Stimulated activated CD4-positive, alpha-beta T cell treated with anti-CD3 and anti-CD28 coated beads, Interleukin-1b, Interleukin-23, amount 100 ng/mL, for 24 hours (primary cell): ENCODE results near the gene GALNT15.

Experiments
- DNase-seq, 4 experiments: peaks; one replicate each; pipeline ENCODE4 v3.0.0-alpha.2; 2020; ENCODE audit warnings: low read depth in 4 of 4, low spot score in 1 of 4

The GALNT15 gene

DNA sequence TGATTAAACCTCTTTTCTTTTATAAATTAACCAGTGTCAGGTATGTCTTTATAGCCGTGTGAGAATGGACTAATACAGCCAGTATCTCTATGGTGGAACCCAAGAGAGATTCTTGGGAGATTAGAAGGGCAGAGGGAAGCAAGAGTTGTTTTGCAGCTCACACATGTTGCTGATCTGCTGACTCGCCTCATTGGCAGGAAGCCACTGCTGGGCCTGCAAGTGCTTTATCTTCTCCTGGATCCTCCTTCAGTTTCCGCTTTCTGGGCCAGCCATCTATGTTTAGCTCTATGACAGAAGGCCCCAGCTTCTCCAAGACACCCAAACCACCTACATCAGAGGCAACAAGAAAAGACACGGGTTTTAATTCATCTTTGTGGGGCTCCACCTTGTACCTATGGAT, 23.4 kb upstream of the GALNT15 start:
- DNase-seq, result no peak

DNA sequence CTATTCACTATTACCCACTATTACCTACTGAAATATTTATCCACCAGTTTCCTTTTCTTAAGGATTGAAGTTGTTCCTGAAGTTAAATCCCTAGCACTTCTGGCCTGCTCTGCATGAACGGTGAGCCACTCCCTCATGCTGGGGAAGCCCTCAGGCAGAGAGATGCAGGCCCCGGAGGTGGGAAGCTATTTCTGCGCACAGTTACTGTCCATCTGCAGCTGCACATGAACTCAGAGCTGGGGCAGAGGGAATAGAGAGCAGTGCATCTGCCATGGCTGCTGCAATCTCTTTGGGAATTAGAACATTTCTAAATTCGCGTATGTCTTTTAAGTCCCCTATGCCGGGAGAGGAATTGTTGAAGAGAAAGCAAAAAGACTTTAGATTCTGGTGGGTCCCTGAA, 6.3 kb upstream of the GALNT15 start:
- no peak for DNase-seq

DNA sequence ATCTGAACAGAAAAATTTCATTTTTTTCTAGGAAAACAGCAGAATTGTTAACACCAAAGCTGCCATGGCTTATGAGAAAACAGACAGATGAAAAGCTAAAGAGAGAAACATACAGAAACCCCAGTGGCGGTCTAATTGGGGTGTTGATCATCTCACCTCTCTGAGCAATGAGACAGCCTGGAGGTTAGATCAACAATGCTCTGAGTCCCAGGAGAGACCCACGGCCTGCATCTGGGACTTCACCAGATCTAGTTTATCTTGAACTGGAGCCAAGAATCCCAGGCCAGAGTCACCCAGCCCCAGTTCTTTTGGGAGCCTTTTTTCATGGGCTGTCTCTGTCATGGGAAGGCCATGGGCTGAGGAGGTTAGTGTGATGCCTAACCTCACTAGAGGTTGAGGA, 3.5 kb upstream of the GALNT15 start:
- DNase-seq, result no peak

GRCh38 chr3:16171825-16172224, 2.7 kb upstream of the GALNT15 start:
- no peak for DNase-seq

GRCh38 chr3:16173283-16174025, 1.0 kb upstream of the GALNT15 start:
- DNase-seq, result no peak

DNA sequence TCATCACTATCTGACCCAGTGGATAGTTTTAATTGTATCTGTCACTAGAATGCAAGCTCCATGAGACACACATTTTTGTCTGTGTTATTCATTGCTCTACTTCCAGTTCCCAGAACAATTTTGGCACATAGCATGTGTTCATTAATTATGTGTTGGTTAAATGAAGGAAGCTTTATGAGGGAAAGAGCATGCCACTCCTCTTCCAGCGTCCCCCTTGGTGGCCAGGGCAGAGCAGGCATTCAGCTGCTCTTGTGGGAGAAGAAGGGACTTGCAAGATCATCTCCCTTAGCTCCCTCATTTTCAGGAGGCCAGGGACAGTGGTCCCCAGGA, 489 bp upstream of the GALNT15 start:
- no peak for DNase-seq

GRCh38 chr3:16174976-16175901, 759 bp downstream of the GALNT15 start:
- DNase-seq, result no peak

DNA sequence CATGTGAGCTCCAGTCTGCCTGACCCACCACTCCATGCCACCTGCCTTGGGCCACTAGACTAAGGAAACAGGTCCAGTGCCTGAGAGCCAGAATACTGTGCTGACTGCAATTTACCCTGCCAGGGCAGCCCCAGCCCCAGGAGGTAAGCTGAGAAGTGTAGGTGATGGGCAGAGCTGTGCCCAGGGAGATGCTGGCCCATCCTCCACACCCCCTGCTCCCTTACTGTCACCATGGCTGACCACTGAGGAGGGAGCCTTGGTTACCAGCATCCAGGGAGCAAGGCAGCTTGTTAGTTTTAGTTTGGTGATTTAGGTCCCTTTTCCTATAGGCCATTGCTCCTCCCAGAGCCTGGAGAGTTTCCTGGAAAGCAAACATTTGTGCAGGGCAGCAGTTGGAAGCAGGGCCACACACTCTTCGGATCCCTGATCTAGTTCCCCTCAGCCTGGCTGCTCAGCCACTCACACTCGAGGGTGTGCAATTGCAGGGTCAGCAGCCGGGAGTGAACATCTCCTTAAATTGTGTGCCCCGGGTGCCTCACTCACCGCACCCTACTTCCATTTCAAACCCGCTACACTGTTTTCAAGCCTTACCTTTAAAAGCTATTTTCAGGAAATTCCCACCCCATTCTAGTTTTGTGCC, 2.0 kb downstream of the GALNT15 start:
- DNase-seq, result no peak

- DNase-seq, result no peak
Measured at GRCh38 chr3:16177382-16177781, 2.9 kb downstream of the GALNT15 start.

GRCh38 chr3:16177962-16178627, 3.6 kb downstream of the GALNT15 start:
- DNase-seq, result peak; percentile 35 to 56 (median 49)

GRCh38 chr3:16178628-16178988, 4.1 kb downstream of the GALNT15 start:
- DNase-seq, result no peak

DNA sequence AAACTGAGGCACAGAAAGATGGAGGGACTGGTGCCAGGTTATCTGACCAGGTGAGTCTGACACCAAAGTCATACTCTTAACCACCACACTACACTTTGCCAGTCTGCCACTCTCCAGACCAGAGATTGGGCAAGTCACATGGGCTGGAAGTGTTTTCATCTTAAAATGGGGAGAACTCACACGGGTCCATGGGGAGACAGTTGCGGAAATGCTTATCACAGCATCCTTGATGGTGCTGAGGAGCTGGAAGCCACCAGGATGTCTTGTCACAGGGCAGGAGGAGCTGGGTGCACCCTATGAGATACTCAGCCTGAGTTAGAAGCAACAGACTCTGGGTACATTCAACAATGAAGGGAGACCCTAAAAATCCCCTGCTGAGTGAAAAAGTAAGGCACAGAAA, 4.8 kb downstream of the GALNT15 start:
- DNase-seq, result no peak

GRCh38 chr3:16179771-16180736, 5.6 kb downstream of the GALNT15 start:
- DNase-seq, result no peak

DNA sequence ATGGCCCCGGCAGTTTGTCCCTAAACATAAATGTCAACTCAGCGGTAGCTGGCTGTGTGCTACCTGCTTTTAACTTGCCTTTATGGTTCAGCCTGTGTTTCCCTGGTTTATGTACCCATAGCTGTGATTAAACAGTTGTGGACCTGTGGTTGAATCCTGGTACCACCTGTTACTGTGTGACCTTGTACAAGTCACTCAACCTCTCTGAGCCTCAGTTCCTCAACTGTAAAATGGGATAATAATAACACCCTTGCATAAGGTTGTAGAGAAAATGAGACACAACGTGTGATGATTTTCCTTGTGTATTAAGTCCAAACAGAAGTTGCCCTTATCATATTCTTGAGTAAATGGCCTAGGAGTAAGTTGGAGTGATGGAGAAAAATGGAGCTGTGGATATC, 6.3 kb downstream of the GALNT15 start:
- no peak for DNase-seq

DNA sequence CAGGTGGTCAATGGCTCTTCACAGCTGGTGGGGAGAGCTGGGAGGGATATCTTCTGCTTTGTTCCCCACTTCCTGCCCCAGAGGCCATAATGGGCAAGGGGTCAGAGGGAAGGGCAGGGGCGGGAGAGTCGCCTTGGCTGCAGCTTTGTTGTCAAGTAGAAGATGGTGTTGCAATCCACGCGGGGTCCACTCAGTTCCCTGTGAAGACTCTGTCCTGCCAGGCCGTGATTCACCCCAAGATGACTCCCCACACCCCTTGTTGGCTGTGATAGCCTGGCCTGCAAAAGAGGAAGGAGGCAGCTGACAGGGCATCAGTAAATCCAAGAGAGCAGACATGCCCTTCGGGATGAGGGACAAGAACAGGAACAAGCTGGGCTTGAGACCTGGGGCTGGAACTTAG, 6.9 kb downstream of the GALNT15 start:
- no peak for DNase-seq

DNA sequence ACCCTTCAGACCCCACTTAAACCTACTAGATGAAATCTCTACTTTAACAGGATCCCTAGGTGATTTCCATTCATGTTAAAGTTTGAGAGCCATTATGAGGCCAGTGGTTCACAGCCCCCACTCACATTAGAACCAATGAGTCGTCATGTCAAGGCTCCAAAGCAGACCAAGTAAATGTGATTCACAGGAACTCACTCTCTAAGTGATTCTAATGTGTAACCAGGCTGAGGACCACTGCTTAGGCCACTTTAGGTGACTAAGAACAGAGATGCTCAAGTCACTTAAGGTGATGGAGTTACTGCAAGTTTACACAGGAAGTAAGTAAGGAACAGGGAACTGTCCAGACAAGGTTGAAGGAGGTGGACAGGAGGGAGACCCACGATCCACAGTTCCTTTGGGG, 7.7 kb downstream of the GALNT15 start:
- DNase-seq, result no peak

DNA sequence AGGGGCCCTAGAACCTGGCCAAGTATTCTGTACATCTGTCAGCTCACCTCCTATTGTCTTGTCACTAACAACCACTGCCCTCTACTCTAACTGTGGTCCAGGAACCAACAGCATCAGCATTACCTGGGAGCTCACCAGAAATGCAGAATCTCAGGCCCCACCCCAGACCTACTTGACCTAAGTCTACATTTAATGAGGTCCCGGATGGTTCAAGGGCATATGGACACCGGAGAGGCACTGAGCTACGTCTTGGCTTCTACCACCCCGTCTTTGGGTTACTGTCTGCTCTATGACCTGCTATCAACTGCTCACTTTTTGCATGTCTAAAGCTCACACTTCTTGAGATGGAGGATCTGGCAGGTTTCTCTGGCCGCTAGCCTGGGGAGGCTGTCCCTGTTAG, 8.1 kb downstream of the GALNT15 start:
- DNase-seq, result no peak

- no peak for DNase-seq
Measured at GRCh38 chr3:16183082-16183481, 8.6 kb downstream of the GALNT15 start.

DNA sequence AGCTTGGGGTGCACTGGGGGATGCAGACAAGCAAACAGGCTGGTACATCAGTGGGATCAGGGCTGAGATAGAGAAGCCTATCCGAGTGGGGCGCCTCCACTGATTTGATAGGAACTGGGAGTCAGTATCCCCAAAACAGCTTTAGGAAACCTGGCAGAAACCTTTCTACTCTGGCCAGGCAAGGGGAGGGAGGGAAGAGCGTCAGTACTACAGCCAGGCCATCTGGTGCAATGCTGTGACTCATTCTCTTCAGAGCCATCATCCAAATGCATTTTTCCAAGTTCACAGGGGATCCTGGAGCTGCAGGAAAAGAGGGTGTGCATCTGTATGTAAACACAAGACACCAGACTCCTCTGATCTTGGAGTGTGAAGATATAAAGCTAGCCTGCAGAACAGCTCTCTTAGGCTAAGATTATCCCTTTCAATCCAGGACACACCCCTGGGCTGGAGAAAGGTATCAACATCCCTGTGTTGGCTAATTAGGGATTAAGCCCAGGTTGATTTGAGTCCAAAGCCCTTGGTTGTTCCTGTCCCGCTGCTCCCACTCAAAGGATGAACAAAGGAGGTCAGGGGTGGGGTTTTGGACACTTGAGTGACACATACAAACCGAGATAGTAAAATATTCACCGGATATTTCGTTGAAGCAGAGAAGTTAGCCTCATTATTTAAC, 9.3 kb downstream of the GALNT15 start:
- DNase-seq, result no peak

GRCh38 chr3:16186086-16186485, 11.6 kb downstream of the GALNT15 start:
- no peak for DNase-seq
